HG02588 (cell line): ENCODE results near the gene ZBTB16.

Experiments
- ATAC-seq: cut with Tn5 transposase; IDR thresholded peaks from one replicate; pipeline ENCODE4 v1.9.1; 2021; ENCODE audit warnings: mild to moderate bottlenecking, moderate library complexity; ENCODE audit not compliant: unreplicated experiment

The ZBTB16 gene

DNA sequence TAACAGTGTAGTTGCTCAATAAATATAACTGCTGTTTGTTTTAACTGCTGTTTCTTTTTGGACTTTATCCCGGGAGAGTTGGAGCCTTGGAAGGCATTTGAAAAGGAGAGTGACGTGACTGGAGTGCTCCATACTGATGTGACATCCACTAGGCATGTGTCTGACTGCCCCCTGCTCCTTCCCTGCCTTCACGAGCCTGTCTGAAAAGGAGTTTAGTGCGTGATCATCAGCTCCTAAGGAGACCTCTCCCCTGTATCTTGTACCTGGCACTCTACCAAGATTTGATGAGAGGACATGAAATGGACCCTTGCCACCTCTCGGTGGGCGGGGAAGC, 22.9 kb downstream of the ZBTB16 start:
- no peak for ATAC-seq

DNA sequence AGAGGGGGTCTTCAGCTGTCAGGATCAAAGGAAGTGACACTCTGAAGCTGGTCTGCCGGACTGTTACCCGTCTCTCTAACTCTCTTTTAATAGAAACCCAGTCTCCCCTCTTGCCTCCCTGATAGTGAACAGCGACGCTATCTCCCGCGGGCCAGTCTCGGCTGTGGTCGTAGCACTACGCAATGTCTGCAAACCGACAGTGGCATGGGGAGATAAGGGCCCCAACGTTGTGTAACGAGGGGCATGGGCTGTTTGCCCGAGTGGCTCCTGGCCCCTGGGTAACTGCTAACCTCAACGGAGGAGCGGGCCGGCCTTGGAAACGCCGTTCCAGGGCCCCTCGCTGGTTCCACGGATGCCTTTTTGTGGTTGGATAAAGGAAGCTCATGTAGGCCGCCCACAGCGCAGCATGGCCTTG, 23.3 kb downstream of the ZBTB16 start:
- ATAC-seq = no peak

DNA sequence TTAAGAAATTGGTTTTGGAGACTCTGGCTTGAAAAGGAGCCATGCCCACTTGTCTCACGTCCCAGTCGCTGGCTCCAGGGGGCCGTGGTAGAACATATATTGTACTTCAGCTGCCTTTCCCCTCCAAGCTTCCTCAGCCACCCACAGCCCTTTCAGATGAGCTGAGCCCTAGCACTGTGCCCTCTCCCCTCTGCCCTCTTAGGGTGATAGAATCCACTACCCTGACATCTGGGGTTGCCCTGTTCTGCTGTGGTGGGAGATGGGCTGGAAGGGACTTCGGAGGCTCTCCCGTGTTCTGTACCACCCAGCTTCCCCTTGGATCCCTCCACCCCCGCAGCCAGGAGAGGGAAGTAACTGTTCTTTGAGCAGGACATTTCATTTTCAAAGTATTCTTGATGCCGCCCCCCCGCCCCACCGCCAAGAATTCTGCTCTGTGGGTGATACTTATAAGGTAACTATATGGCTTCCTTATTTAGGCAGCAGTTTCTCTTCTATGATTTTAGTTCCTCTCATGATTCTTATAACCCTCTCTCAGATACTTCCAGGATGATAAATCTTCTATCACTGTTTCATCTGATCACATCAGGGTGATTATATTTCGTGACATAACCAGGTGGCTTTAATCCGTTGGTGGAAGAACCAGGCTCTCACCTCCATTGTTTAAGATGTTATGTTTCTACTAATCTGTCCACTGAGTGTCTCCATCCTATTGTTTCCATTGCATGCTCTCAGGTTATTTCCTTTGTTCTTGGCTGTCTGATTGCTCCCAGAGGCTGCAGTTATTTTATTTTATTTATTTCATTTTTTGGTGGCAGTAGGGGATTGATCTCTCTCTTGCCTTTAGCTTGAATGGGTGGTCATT, 24.1 kb downstream of the ZBTB16 start:
- ATAC-seq = no peak

DNA sequence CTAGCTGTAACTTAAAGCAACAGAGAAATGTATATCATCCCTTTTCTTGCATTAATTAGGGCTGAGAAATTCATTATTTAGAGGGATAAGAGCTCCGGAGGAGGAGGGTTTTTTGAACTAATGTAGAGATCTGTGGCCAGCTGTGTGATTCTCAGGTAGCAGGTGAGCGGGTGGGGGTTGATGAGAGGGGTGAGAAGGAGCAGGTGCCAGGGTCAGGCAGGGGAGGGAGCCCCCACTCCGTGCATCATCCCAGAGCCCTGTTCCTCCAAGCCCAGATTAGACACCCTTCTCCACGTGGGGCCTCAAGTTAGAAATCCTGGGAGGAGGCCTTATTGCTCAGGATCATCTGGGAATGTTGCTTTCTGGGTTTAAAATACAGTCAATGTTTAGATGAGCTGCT, 24.9 kb downstream of the ZBTB16 start:
- no peak for ATAC-seq

DNA sequence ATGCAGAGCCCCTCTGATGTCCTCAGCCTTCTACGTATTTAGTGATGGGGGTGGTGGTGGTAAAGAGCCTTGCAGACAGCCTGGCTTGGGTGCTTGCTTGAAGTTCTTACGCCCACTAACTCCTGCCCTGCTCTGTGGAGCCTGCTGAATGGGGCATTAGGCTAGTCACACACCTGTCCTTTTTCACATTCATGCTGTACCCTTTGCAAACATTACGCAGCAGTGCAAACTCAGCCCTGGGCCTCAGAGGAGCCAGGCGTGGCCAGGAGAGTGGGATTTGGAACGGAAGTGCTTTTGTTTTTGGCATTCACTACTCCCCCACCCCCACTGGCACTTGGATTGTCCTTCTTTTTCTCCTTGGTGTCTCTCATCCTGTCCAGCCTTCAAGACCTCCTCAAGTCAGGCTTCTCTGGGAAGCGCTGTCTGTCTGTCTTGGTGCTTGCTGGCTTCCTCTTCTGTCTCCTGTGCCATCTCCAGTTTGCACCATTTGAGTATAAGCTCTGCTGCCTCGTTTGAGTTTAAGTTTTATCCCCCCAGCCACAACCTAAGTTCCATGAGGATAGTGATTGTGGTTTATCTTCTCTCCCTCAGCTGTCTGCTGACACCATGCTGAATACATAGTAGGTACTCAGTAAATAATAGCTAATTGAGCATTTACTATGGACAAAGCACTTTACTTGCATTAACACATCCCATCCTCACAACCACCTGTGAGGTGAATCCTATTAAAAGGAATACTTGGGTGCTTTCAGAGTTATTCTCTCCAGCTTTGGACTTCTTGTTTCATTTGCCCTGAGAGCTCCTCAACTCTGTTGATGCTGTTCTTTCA, 26.7 kb downstream of the ZBTB16 start:
- no peak for ATAC-seq

DNA sequence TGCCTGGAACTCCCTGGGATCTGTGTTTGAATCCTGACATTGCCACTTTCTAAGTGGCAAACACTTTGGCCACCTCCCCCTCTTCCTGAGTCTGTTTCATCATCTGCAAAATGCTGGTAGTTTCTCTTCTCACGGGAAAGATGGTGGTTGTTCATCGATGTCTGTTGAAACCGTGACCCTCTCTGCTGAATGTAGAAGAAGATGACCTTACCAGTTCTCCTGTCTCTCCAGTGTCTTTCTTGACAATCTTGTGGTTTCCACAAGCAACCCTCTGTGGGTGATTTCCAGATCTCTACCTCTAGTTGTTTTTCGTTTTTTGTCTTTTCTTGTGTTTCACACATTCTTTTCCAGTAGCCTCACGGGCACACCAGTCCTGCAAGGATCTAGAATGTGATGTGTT, 27.5 kb downstream of the ZBTB16 start:
- ATAC-seq = no peak

DNA sequence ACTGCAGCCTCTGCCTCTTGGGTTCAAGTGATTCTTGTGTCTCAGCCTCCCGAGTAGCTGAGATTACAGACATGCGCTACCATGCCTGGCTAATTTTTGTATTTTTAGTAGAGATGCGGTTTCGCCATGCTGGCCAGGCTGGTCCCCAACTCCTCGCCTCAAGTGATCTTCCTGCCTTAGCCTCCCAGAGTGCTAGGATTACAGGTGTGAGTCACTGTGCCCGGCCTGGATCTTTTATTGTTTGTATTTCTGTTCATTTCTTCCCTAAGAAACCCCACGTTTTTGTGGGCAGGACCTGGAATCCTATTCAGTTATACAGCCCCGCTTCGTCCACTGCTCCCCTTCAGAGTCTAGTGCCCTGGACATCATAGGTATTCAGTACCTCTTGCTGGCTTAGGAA, 28.7 kb downstream of the ZBTB16 start:
- ATAC-seq = no peak

DNA sequence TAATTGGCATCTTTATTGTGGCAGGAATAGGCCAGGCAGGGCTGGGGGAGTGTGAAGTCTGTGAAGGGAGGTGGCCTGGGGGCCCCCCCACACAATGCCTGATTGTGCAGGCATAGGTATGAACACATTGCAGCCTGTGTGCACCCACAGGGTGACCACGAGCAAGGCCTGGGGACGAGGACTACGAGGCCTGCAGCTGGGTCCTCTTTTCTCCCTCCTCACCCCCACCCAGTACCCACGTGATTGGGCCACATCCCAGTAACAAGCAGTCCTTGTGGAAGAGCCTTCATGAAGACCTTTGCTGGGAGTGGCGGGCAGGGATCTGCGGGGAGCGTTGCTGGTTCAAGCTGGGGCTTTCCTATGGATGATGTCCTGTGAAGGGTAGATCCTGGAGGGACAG, 29.3 kb downstream of the ZBTB16 start:
- ATAC-seq = no peak

DNA sequence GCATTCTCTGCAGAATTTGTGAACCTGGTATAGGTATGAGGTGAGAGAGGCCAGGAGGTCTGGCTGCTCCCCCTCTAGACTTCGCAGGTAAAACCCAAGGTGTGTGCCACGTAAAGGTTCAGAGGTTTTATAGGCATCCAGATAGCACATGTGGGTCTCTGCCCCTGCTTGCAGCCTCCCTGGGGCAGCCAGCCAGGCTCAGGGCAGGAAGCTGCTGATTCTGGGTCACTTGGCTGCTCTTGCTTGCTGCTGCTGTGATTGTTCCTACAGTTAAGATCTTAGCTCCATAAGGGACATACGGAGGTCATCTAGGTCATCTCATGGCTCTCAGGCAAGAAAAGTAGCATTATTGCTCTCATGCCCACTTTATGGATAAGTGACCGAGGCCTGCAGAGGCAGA, 30.2 kb downstream of the ZBTB16 start:
- ATAC-seq = no peak

DNA sequence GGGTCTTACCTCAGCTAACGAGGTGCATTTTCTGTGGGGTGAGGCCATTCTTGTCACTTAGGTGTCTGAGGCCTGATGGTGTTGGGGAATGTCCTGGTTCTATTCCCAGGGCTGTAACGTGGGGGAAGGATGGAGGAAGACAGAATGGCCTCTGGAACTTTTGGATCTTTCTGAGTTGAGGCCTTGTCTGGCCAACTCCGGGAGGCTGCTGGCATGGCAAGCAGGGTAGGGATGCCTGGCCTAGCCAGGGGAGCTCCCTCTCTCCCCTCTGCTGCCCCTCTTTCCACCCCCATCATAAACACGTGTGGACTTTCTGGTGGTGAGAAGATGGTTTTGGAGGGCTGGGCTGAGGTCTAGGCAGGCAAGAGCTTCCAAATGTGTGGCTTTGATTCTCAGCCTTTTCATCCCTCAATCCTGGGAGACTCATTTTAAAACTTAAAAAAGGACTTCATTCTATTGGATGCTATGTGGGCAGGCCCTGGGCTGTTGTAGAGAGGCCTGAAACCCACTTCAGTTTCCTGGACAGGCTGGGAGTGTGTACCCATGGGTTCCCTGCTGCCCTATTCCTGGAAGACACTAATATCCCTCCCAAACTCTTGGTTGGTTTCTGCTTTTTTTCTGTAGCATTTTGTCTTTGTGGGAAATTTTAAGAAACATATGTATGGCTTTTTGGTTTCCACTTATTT, 30.9 kb downstream of the ZBTB16 start:
- no peak for ATAC-seq

DNA sequence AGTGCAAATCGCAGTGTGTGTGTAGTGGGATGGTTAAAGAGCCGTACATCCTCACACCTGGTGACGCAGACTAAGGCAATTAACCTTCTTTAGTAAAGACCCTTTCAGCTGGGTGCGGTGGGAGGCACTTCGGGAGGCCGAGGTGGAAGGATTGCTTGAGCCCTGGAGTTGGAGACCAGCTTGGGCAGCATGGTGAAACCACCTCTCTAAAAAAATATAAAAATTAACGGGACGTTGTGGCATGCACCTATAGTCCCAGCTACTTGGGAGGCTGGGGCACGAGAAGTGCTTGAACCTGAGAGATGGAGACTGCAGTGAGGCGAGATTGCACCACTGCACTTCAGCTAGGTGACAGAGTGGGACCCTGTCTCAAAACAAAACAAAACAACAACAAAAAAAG, 31.5 kb downstream of the ZBTB16 start:
- ATAC-seq = no peak

DNA sequence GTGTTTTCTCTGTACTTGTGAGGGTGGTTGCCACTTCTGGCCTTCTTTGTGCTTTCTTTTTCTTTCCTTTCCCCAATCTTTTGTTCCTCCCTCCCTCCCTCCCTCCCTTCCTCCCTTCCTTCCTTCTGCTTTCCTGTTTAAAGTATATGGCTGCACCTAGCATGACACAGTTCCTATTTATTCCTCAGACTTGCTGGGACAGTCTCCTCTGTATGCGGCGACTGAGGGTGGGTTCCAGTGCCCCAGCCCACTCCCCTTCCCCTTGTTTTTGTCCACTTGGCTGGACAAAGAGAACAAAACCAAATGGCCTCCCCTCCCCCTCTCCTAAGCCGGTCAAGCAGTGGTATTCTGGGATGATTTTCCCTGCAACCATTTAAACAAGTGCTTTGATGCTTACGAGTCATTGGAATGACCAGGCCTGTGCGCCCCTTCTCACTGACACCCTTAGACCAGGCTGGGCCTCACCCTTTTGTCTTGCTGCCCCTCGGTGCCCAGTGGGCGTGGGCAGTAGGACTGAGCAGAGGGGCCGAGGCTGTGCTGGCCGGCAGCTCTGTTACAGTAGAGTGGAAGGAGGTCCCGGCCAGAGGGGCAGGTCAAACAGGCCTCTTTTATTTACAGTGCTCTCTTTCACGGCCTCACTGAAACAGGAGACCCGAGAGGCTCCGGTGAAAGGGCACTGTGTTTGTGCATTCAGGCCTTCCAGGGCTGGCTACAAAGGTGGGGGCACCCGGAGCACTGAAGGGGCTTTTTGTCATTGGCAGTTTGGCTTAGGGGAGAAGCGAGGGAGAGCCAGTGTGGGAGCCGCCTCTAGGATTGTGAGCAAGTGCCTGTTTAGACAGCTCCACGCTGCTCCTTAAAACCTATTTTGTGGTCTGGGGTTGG, 32.2 kb downstream of the ZBTB16 start:
- no peak for ATAC-seq

DNA sequence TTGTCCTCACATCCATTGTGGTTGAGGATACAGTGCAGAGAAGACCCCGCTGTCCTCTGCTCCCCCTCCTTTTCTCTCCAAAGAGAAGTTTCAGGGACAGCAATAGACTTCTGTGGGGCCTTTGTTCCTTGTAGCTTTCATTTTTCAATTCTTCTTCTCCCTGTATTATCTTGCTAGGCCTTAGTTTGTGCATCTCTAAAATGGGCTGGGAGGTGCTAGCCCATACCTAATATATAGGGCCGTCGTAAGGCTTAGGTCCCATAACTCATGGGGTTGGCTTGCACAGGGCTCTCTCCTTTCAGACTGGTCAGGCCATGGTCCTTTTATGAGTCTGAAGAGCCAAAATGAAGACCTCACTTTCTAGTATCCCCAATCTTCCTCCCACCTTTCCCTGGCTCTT, 33.0 kb downstream of the ZBTB16 start:
- ATAC-seq = no peak

DNA sequence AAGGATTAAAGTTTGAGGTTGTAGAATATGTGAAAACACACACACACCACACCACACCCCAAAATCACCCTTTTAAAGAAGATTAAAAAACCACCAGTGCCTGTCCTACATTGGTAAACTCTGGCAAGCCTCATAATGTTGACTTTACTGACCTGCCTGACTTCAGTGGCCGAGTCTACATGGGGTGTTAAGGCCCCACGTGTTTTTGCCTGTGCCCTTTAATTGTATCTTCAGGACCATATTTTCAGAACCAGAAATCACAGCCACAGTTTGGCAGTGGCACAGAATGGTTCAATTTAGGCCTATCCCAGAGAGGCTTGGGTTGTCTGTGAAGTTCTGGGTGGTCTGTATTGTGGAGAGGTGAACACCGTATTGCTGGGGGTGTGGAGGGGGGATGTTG, 33.4 kb downstream of the ZBTB16 start:
- ATAC-seq = no peak

DNA sequence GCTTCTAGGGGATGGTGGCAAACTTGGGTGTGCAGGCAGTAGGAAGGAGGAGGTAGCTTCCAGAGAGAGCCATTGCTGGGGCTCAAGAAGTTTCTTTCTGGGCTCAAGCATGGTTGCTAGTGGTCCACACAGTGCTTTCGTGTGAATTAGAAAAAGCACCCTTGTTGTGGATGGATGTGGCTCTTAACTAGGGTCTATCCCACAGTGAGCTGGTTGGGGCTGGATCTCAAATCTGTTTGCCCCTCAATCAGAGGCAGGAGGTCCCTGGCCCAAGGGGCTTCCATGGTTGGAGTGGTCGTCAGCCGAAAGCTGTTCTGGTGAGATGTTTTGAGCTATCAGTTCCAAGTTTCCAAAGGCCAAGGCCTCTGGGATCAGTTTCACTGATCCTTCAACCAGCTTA, 35.0 kb downstream of the ZBTB16 start:
- ATAC-seq = no peak

DNA sequence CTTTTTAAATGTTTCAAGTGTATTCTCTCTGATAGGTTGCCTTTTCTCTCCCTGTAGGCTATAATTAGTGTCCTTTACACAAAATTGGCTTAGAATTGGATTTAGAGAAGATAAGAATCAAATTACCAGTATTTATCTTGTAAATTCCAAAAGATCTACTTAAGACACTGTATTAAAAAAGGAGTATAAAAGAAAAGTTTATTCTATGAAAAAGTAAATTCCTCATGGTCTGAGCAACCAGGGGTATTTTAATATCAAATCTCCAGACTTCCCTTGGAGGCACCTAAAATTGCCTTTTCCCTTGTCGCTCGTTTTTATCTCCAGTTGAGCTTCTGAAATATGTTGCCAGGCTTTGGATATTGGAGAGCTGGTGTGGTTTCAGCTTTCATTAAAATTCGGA, 36.4 kb downstream of the ZBTB16 start:
- ATAC-seq = no peak

DNA sequence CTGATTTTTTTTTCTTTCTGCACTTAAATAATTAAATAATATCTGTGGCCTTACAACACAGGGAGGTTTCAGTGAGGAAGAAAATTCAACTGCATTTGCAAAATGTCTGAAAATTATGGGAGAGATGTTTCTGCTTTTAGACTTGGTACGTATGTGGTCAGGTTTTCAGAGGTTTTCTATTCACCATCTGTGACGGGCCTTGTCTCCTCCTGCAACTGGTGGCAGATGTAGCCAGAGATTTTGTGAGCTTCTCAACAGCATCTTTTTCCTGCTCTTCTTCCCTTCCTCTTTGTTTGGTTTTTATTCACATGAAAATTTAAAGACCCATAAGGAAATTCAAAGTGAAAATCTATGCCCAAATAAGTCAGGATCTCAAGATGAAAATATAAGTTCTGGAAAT, 38.3 kb downstream of the ZBTB16 start:
- no peak for ATAC-seq

DNA sequence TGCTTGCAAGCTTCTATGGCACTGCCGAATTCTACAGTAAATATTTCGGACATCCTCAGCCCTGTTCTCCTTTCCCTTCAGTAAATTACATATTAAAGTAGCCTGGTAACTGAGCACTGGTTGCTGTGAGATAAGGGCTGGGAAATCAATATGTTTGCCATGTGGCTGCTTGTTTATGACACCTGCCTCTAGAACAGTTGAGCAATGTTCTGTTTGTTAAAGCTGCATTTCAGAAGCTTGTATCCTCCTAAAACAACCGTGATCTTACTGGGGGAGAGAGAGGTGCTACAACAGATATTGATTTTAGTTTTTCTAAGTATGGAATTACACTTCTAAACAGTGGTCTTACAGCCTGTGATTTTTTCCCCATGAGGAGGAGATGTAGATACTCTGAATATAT, 39.4 kb downstream of the ZBTB16 start:
- no peak for ATAC-seq

DNA sequence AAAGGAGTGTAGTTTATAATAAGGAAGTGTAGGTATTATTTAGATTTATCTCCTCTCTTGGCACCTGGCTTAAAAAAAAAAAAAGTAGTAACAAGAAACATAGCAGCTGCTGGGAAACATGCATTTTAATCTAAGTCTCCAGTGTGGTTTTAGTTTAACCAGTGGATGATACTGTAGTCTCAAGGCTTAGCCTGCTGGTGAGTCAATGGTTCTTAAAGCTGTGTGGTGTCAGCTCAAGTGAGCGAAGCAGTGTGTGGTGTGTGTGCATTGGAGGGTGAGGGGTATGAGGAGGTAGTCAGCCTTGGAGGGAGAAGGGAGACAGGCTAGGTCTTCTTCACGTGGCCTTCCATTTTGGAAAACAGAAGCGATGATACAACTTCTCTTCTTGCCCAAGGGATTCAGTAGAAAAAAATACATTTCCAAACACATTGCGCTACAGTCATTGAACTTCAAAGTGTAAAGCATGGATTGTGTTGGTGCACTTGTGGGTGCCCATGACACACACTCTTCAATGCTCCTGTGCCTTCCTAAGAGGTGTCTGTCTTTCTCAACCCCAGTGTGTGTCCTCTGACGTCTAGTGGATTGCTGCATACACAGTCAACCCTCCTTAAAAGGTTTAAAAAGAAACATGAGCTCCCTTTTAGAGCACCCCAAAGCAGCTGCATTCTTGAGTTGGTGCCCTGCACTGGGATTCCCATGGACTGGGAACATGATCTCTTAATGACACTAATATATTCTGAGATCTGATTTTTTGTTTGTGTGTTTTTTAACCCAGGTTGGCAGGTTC, 40.1 kb downstream of the ZBTB16 start:
- no peak for ATAC-seq
